ENCODE measurements around the gene P2RY6. TPM values are rescaled to one million over a fixed set of nuclear protein-coding genes. Genes with fewer than 3 reads are reported as not detected.
A peak's percentile ranks its signal among the peaks of the same experiment; 100 is the strongest.

Gene P2RY6
- total RNA-seq, 2 donors from 2014 or later: 0.31 to 0.37 TPM

DNA sequence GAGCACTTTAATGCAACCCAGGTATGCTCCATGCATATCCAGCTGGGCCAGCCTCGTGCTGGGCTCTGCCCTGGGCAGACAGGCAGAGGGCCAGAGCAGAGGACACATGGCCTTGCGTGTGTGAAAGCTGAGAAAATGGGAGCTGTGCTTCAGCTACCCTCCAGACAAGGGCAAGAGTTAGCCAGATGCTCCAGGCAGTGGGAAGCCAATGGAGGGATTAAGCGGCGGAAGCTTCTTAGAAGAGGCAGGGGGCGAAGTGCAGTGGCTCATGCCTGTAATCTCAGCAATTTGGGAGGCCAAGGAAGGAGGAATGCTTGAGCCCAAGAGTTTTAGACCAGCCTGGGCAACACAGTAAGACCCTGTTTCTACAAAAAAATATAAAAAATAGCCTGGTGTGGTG is 26.1 kb downstream of the P2RY6 start:
- H3K4me3 Mint-ChIP-seq: no peak overlapping the region
- no peaks in the 10 kb centered on the region for H3K36me3 Mint-ChIP-seq (ENCODE audit: low read depth)
- WGBS, 2 experiments (ENCODE audit: insufficient coverage in 1 of 2, insufficient read length in 1 of 2): 79 to 87% methylated on average over 5 of the region's 5 CpGs
- H3K9me3 ChIP-seq (ENCODE audit: control insufficient read depth, low read length): no peaks in the 10 kb centered on the region
- H3K9ac ChIP-seq (ENCODE audit: extremely low read depth, low read length, poor library complexity, severe bottlenecking): no peak overlapping the region
- no peak overlapping the region for H3K27ac Mint-ChIP-seq
- H3K4me1 ChIP-seq (ENCODE audit: control insufficient read depth, insufficient read depth, low read length): no peaks in the 10 kb centered on the region
- no peak for DNase-seq
- no peaks in the 10 kb centered on the region for H3K27me3 ChIP-seq (ENCODE audit: control insufficient read depth, insufficient read depth, low read length, poor library complexity, severe bottlenecking)
- peaks cover 16% of the 10 kb centered on the region for H3K27me3 Mint-ChIP-seq (ENCODE audit: insufficient read depth)
- no peaks in the 10 kb centered on the region for H3K9me3 Mint-ChIP-seq
- no peak overlapping the region for H3K4me3 ChIP-seq (ENCODE audit: low read length)
- TF ChIP-seq, protein P1, sequence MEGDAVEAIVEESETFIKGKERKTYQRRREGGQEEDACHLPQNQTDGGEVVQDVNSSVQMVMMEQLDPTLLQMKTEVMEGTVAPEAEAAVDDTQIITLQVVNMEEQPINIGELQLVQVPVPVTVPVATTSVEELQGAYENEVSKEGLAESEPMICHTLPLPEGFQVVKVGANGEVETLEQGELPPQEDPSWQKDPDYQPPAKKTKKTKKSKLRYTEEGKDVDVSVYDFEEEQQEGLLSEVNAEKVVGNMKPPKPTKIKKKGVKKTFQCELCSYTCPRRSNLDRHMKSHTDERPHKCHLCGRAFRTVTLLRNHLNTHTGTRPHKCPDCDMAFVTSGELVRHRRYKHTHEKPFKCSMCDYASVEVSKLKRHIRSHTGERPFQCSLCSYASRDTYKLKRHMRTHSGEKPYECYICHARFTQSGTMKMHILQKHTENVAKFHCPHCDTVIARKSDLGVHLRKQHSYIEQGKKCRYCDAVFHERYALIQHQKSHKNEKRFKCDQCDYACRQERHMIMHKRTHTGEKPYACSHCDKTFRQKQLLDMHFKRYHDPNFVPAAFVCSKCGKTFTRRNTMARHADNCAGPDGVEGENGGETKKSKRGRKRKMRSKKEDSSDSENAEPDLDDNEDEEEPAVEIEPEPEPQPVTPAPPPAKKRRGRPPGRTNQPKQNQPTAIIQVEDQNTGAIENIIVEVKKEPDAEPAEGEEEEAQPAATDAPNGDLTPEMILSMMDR (conservative IDR thresholded peaks at IDR 0.05): no peak
- no peaks in the 10 kb centered on the region for H3K36me3 ChIP-seq (ENCODE audit: control insufficient read depth, insufficient read depth, low read length)
- H3K27ac ChIP-seq (ENCODE audit: low read depth, low read length): no peak overlapping the region
- no peaks in the 10 kb centered on the region for H3K4me1 Mint-ChIP-seq

DNA sequence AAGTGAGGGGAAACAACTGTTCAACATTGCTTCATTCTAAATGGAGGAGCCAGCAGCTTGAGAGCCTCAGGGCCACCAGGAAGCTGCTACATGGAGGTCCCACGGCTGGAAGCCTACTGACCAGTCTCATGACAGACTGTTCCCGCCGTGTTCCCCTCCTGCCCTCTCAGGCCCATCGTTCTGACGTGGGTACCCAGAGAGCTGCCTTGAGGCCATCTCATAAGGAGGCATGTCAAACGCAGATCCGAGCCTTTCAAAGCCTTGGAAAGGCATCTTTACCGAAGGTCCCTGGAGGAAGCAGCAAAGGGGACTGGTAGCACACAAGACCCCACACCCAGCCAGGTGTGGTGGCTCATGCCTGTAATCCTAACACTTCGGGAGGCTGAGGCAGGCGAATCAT is 27.6 kb downstream of the P2RY6 start:
- no peak overlapping the region for H3K27ac Mint-ChIP-seq
- DNase-seq: no peak
- TF ChIP-seq, protein P1 (conservative IDR thresholded peaks at IDR 0.05): no peak
- H3K4me1 Mint-ChIP-seq: no peaks in the 10 kb centered on the region
- no peaks in the 10 kb centered on the region for H3K4me1 ChIP-seq (ENCODE audit: control insufficient read depth, insufficient read depth, low read length)
- no peak overlapping the region for H3K4me3 ChIP-seq (ENCODE audit: low read length)
- no peaks in the 10 kb centered on the region for H3K36me3 ChIP-seq (ENCODE audit: control insufficient read depth, insufficient read depth, low read length)
- no peak overlapping the region for H3K9ac ChIP-seq (ENCODE audit: extremely low read depth, low read length, poor library complexity, severe bottlenecking)
- no peak overlapping the region for H3K4me3 Mint-ChIP-seq
- WGBS, 2 experiments (ENCODE audit: insufficient coverage in 1 of 2, insufficient read length in 1 of 2): 90 to 91% methylated on average over 9 to 10 of the region's 10 CpGs
- H3K9me3 ChIP-seq (ENCODE audit: control insufficient read depth, low read length): no peaks in the 10 kb centered on the region
- H3K27me3 ChIP-seq (ENCODE audit: control insufficient read depth, insufficient read depth, low read length, poor library complexity, severe bottlenecking): no peaks in the 10 kb centered on the region
- no peaks in the 10 kb centered on the region for H3K36me3 Mint-ChIP-seq (ENCODE audit: low read depth)
- H3K27ac ChIP-seq (ENCODE audit: low read depth, low read length): no peak overlapping the region
- H3K27me3 Mint-ChIP-seq (ENCODE audit: insufficient read depth): peaks cover 10% of the 10 kb centered on the region
- no peaks in the 10 kb centered on the region for H3K9me3 Mint-ChIP-seq

DNA sequence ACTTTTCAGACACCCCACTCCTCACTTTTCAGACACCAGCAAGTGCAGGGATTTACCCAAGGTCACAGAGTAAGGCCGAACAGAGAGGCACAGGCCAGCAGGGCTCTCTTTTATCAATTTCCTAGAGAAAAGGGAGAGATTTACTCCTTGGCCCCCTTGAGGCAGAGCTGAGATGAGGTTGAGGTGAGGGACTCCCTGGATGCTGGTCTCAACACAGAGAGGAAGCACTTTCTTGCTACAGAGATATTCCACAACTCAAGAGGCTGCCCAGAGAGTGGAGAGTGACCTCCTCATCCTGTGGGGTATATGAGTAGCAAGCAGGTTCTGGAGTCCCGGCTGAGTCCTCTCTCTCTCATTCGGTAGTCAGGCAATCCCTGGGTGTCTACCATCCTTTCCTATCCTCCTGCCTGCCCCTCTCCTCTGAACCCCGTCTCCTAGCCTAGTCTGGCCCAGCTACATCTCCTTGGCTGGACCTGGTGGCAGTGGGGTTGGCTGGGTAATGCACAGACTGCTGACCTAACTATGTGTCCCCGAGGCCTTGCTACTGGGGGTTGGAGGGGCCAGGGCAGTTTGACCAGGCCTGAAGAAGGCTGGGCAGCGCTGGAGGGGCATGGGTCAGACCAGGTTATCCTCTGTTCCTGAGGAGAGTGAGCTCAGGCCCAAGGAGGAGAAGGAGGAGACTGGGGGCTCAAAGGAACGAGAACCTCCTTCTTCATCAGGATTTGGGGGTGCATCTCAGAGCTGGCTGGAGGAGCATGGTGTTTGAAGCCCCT is 34.1 kb downstream of the P2RY6 start:
- 88 to 100% methylated on average over 3 to 7 of the region's 7 CpGs for WGBS, 2 experiments (ENCODE audit: insufficient coverage in 1 of 2, insufficient read length in 1 of 2)
- Mint-ChIP-seq H3K27ac (peak overlapping the region; percentile 26), H3K9me3 (no peaks in the 10 kb centered on the region), H3K4me3 (peak overlapping the region; percentile 66), H3K27me3 (ENCODE audit: insufficient read depth) (peaks cover 16% of the 10 kb centered on the region), H3K36me3 (ENCODE audit: low read depth) (peaks cover 3% of the 10 kb centered on the region), H3K4me1 (peaks cover 10% of the 10 kb centered on the region)
- Histone ChIP-seq H3K36me3 (ENCODE audit: control insufficient read depth, insufficient read depth, low read length) (peaks cover 3% of the 10 kb centered on the region), H3K4me3 (ENCODE audit: low read length) (no peak overlapping the region), H3K27me3 (ENCODE audit: control insufficient read depth, insufficient read depth, low read length, poor library complexity, severe bottlenecking) (no peaks in the 10 kb centered on the region), H3K9me3 (ENCODE audit: control insufficient read depth, low read length) (no peaks in the 10 kb centered on the region), H3K27ac (ENCODE audit: low read depth, low read length) (no peak overlapping the region), H3K9ac (ENCODE audit: extremely low read depth, low read length, poor library complexity, severe bottlenecking) (no peak overlapping the region), H3K4me1 (ENCODE audit: control insufficient read depth, insufficient read depth, low read length) (peaks cover 9% of the 10 kb centered on the region)
- DNase-seq: peak; percentile 72
- TF ChIP-seq, protein P1 (conservative IDR thresholded peaks at IDR 0.05): peak; percentile 67
